ENCODE data around the gene OR2B3. TPM values are rescaled to one million over a fixed set of nuclear protein-coding genes. Genes with fewer than 3 reads are reported as not detected.

Gene OR2B3
- polyA plus RNA-seq, 1 donor: not detected

DNA sequence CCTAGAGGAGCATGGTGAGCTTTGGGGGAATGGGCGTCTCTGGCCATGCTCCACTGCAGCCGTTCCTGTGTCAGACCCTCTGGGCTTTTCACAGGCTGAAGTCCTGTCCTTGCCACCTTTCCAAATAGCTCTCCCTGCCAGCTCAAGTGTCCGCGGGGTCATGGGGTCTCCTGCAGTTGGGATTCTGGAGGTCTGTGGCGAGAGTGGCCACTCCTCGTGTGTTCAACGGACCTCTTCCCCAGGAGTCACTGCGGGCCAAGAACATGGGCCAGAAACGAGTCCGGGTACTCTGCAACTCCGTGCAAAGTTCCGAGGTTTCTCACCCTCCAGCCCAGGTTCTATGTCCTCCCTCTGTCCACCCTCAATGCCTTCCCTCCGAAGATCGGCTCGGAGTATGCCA, 4.7 kb downstream of the OR2B3 start:
- no peaks in the 10 kb centered on the region for H3K36me3 ChIP-seq (ENCODE audit: control insufficient read depth, insufficient read depth, low read length)
- H3K27me3 ChIP-seq (ENCODE audit: control insufficient read depth, insufficient read depth, low read length): no peaks in the 10 kb centered on the region
- DNase-seq: no peak
- H3K4me1 ChIP-seq (ENCODE audit: control insufficient read depth, insufficient read depth, low read length): no peaks in the 10 kb centered on the region
- no peak overlapping the region for H3K4me3 ChIP-seq (ENCODE audit: low read length)
- WGBS (ENCODE audit: insufficient coverage, low lambda C conversion rate): no CpG with 5 or more reads among the region's 15 CpGs
- no peak overlapping the region for H3K27ac ChIP-seq (ENCODE audit: low read length)
- no peaks in the 10 kb centered on the region for H3K9me3 ChIP-seq (ENCODE audit: control insufficient read depth, low read depth, low read length)

DNA sequence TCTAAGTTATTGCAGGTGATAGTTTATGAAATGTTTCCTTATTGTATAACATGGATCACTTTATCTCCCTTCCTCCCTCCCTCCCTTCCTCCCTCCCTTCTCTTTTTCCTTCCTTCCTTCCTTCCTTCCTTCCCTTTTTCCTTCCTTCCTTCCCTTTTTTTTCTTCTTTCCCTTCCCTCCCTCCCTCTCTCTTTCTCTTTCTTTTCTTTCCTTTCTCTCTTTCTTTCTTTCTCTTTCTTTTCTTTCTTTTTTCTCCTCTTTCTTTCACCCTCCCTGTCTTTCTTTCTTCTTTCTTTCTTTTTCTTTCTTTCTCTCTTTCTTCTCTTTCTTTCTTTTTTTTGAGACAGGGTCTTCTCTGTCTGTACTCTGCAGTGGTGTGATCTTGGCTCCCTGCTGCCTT, 5.8 kb downstream of the OR2B3 start:
- Histone ChIP-seq H3K9me3 (ENCODE audit: control insufficient read depth, low read depth, low read length) (no peaks in the 10 kb centered on the region), H3K36me3 (ENCODE audit: control insufficient read depth, insufficient read depth, low read length) (no peaks in the 10 kb centered on the region), H3K4me3 (ENCODE audit: low read length) (no peak overlapping the region), H3K27me3 (ENCODE audit: control insufficient read depth, insufficient read depth, low read length) (no peaks in the 10 kb centered on the region), H3K27ac (ENCODE audit: low read length) (no peak overlapping the region), H3K4me1 (ENCODE audit: control insufficient read depth, insufficient read depth, low read length) (no peaks in the 10 kb centered on the region)
- no peak for DNase-seq

DNA sequence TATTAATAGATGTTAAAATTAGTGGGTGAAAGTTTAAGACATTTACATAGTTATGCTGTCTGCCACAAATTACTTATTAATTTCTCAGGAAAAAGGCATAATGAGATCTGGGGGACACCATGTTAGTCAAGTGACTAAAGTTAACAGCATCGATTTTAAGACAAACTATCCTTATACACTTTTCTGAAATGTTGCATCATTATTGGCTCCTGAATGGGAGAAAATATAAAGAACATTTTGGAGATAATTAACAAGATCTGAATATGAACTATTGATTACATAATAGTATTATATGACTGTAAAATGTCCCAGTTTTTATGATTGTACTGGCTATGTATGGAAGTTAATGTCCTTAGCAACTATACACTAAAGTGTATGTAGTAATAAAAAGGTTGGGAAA, 7.9 kb downstream of the OR2B3 start:
- Histone ChIP-seq H3K27ac (ENCODE audit: low read length) (no peak overlapping the region), H3K4me1 (ENCODE audit: control insufficient read depth, insufficient read depth, low read length) (no peaks in the 10 kb centered on the region), H3K36me3 (ENCODE audit: control insufficient read depth, insufficient read depth, low read length) (no peaks in the 10 kb centered on the region), H3K9me3 (ENCODE audit: control insufficient read depth, low read depth, low read length) (no peaks in the 10 kb centered on the region), H3K4me3 (ENCODE audit: low read length) (no peak overlapping the region), H3K27me3 (ENCODE audit: control insufficient read depth, insufficient read depth, low read length) (no peaks in the 10 kb centered on the region)
- WGBS (ENCODE audit: insufficient coverage, low lambda C conversion rate): no CpG with 5 or more reads among the region's 1 CpG
- no peak for DNase-seq

DNA sequence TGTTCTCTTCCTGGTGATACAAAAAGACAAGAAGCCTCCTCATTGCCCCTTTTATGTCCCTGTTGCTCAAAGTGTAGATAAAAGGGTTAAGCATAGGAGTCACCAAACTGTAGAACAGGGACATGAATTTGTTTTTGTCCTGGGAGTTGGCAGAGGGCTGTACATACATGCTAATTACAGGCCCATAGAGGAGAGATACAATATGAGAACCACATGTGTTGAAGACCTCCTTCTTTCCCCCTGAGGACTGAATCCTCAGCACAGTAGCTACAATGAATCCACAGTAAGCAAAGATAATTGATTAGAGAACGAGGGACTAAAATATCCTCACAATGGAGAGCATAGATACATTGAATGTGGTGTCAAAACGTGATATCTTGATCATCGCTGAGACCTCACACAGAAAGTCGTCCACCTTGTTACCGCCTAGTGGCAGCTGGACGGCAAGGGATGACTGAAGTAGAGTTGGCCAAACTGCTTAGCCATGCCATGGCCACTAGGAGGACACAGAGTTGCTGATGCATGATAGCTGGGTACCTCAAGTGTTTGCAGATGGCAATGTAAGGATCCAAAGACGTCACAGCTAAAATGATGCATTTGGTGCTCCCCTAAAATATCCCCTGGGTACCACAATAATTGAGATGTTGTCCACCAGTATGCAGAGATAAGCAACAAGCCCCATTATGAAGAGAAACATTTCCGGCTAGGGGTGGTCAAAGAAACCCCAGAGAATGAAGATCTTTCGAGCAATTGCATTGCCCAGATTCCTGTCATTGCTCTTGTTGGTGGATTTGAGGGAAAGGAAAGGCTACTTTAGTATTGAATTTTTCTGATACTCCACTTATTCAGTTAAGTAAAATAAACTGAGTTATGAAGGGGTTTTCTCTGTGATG, 15.0 kb downstream of the OR2B3 start:
- H3K36me3 ChIP-seq (ENCODE audit: control insufficient read depth, insufficient read depth, low read length): no peaks in the 10 kb centered on the region
- 50% methylated on average over 2 of the region's 9 CpGs for WGBS (ENCODE audit: insufficient coverage, low lambda C conversion rate)
- no peaks in the 10 kb centered on the region for H3K27me3 ChIP-seq (ENCODE audit: control insufficient read depth, insufficient read depth, low read length)
- DNase-seq: peak in 1 of 2 donors; percentile 2
- no peak overlapping the region for H3K27ac ChIP-seq (ENCODE audit: low read length)
- H3K4me1 ChIP-seq (ENCODE audit: control insufficient read depth, insufficient read depth, low read length): no peaks in the 10 kb centered on the region
- H3K4me3 ChIP-seq (ENCODE audit: low read length): no peak overlapping the region
- no peaks in the 10 kb centered on the region for H3K9me3 ChIP-seq (ENCODE audit: control insufficient read depth, low read depth, low read length)

DNA sequence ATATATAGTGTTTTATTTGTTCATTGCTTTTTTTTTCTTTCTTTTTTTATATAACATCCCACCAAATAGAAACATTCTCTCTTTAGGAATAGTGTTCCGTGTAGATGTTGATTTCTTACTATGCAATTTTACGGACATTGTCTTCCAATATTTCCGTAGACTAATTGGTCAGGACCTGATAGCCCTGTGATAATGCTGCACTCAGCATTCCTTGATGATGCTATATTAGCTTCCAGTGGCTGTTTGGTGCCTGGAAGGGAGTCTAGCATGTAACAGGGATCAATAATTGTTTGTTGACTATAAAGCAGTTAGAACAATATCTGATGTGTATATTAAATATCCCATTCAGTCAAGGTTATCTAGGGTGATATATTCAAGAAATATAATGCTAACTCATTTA, 35.4 kb downstream of the OR2B3 start:
- Histone ChIP-seq H3K9me3 (ENCODE audit: control insufficient read depth, low read depth, low read length) (no peaks in the 10 kb centered on the region), H3K4me3 (ENCODE audit: low read length) (no peak overlapping the region), H3K27ac (ENCODE audit: low read length) (no peak overlapping the region), H3K4me1 (ENCODE audit: control insufficient read depth, insufficient read depth, low read length) (no peaks in the 10 kb centered on the region), H3K27me3 (ENCODE audit: control insufficient read depth, insufficient read depth, low read length) (no peaks in the 10 kb centered on the region), H3K36me3 (ENCODE audit: control insufficient read depth, insufficient read depth, low read length) (no peaks in the 10 kb centered on the region)
- no peak for DNase-seq
- no CpG with 5 or more reads among the region's 3 CpGs for WGBS (ENCODE audit: insufficient coverage, low lambda C conversion rate)

DNA sequence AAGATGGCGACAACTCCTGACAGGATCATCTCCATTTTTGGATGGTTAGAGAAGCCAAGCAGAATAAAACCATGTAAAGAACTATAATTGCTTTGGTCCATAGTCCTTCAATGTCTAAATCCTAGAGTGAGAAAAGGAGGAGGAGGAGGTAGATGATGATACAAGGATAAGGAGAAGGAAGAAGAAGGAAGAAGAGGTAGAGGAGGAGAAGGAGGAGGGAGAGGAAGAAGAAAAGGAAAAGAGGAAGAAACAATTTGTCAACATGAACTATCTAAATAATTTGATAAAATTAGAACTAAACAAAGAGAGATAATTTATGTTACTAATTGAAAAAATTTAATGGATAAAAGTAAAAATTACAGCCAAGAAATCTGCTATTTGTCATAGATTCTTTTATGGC, 42.0 kb downstream of the OR2B3 start, which contains the start of gene OR2W1:
Gene OR2W1, minus strand, starts transcription at position 101 of the 400 bp plus-strand sequence. Its CDS starts 0 bp downstream, at position 101.
- Histone ChIP-seq H3K27ac (ENCODE audit: low read length) (no peak within 1 kb of the TSS), H3K9me3 (ENCODE audit: control insufficient read depth, low read depth, low read length) (no peaks in the 10 kb centered on the region), H3K4me3 (ENCODE audit: low read length) (no peak within 1 kb of the TSS), H3K36me3 (ENCODE audit: control insufficient read depth, insufficient read depth, low read length) (no peaks in the 10 kb centered on the region), H3K27me3 (ENCODE audit: control insufficient read depth, insufficient read depth, low read length) (peaks cover 5% of the 10 kb centered on the region), H3K4me1 (ENCODE audit: control insufficient read depth, insufficient read depth, low read length) (no peaks in the 10 kb centered on the region)
- no peak for DNase-seq
- WGBS (ENCODE audit: insufficient coverage, low lambda C conversion rate): 89% methylated on average over 1 of the region's 1 CpG

Other genes with a start within 250 kb of the OR2B3 start
- gene TRIM27, start 163.3 kb downstream of the OR2B3 start, polyA plus RNA-seq: 72.9 TPM
- 3.2 TPM for gene ZNF311, start 82.0 kb downstream of the OR2B3 start, polyA plus RNA-seq
- gene OR2W1, start 42.1 kb downstream of the OR2B3 start, polyA plus RNA-seq: not detected
- not detected for gene OR2J1, start 12.2 kb upstream of the OR2B3 start, polyA plus RNA-seq
- not detected for gene OR2J3, start 20.7 kb upstream of the OR2B3 start, polyA plus RNA-seq
- gene OR2J2, start 83.6 kb upstream of the OR2B3 start, polyA plus RNA-seq: not detected
- not detected for gene OR14J1, start 214.4 kb upstream of the OR2B3 start, polyA plus RNA-seq